Aorta (tissue), 5 donors: Measurements from ENCODE around the gene EMC10. TPM values are rescaled to one million over a fixed set of nuclear protein-coding genes. Genes with fewer than 3 reads are reported as not detected.

Experiments used
- ATAC-seq: fragments of 200-7000 bp; cut with Tn5 transposase; one replicate; pipeline ENCODE4 v1.9.1; 2022; ENCODE audit warnings: moderate library complexity; ENCODE audit not compliant: low FRiP score
- DNase-seq, 2 donors: peaks; one replicate each; pipeline ENCODE4 v3.0.0-alpha.2; 2020
- H3K27ac ChIP-seq, 2 donors: one replicate each; pipeline ENCODE4 v1.5.1; 2013; ENCODE audit warnings: low read length in 2 of 2, mild to moderate bottlenecking in 2 of 2, moderate library complexity in 2 of 2, control low read depth in 1 of 2, inconsistent platforms in 1 of 2, low read depth in 1 of 2
- H3K27me3 ChIP-seq, 2 donors: one replicate each; pipeline ENCODE4 v1.6.1; 2013; ENCODE audit warnings: control low read depth in 1 of 2, low read length in 1 of 2, mild to moderate bottlenecking in 1 of 2, moderate library complexity in 1 of 2; ENCODE audit not compliant: insufficient read depth in 2 of 2, control insufficient read depth in 1 of 2
- H3K36me3 ChIP-seq, 2 donors: one replicate each; pipeline ENCODE4 v1.6.1; 2013; ENCODE audit warnings: control low read depth in 1 of 2, low read length in 1 of 2, mild to moderate bottlenecking in 1 of 2; ENCODE audit not compliant: insufficient read depth in 2 of 2, control insufficient read depth in 1 of 2
- H3K4me1 ChIP-seq, 2 donors: one replicate each; pipeline ENCODE4 v1.6.1; 2013; ENCODE audit warnings: low read length in 2 of 2, control low read depth in 1 of 2, mild to moderate bottlenecking in 1 of 2, moderate library complexity in 1 of 2; ENCODE audit not compliant: insufficient read depth in 2 of 2, control insufficient read depth in 1 of 2
- H3K4me3 ChIP-seq, 2 donors: one replicate each; pipeline ENCODE4 v1.5.1; 2013; ENCODE audit warnings: low read length in 2 of 2, control low read depth in 1 of 2, mild to moderate bottlenecking in 1 of 2
- H3K9me3 ChIP-seq: one replicate; pipeline ENCODE4 v1.6.1; 2013; ENCODE audit warnings: mild to moderate bottlenecking, low read length; ENCODE audit not compliant: control insufficient read depth
- WGBS, 2 donors: extraction: QIAGEN DNeasy Blood & Tissue Kit; methylation state at CpG; one replicate each; pipeline ENCODE4 v1.1.7; 2013; 5-methylcytosine and 5-hydroxymethylcytosine counted together
- intact Hi-C, 2 donors: fragments of 100-400 bp; cut with DNase I; formaldehyde crosslinking; loops; one replicate each; pipeline versions ENCODE4 v1.14.2 to v1.15.0; 2022
- long read RNA-seq, 2 donors: library from polyadenylated mRNA; unstranded; transcript quantifications; one replicate each; pipeline ENCODE4 v2.0.0, GENCODE V29; 2020 to 2021
- polyA plus RNA-seq, 2 donors: library from polyadenylated mRNA; stranded (reverse); fragments of 200-250 nt; gene quantifications; one replicate each; pipeline ENCODE4 v1.2.3, GENCODE V29; 2013
- total RNA-seq, 2 donors: library from RNA; stranded (reverse); fragmentation: NEBNext Ultra II Directional; extraction: Animal tissue kit (Norgen Biotek cat#: 25700); gene quantifications; one replicate each; pipeline ENCODE4 v1.2.1, GENCODE V29; 2021
- donor health status: healthy with polysubstance abuse.
- donor health status: Bipolar disorder and iron deficiency.
- donor health status: DM: no; HTN: no; CAD: no.
- donor health status: DM: no; HTN: no; CAD: no.
- donor health status: DM: yes; HTN: yes; CAD: no.

Gene EMC10
- total RNA-seq: 10 to 100 TPM; 79.6 to 86.5 TPM
- 100 to 1,000 TPM in 1 of 2 donors, 10 to 100 TPM in 1; 65.2 to 111 TPM for polyA plus RNA-seq
- long read RNA-seq, donor 1, full-length matches to known transcripts: 20 of 31 reads
- long read RNA-seq, donor 1, partial matches to known transcripts: 0 of 31 reads
- long read RNA-seq, donor 1, other reads (novel, unspliced or antisense): 11 of 31 reads
- long read RNA-seq, donor 2, full-length matches to known transcripts: 8 of 39 reads
- long read RNA-seq, donor 2, partial matches to known transcripts: 1 of 39 reads
- long read RNA-seq, donor 2, other reads (novel, unspliced or antisense): 30 of 39 reads

DNA sequence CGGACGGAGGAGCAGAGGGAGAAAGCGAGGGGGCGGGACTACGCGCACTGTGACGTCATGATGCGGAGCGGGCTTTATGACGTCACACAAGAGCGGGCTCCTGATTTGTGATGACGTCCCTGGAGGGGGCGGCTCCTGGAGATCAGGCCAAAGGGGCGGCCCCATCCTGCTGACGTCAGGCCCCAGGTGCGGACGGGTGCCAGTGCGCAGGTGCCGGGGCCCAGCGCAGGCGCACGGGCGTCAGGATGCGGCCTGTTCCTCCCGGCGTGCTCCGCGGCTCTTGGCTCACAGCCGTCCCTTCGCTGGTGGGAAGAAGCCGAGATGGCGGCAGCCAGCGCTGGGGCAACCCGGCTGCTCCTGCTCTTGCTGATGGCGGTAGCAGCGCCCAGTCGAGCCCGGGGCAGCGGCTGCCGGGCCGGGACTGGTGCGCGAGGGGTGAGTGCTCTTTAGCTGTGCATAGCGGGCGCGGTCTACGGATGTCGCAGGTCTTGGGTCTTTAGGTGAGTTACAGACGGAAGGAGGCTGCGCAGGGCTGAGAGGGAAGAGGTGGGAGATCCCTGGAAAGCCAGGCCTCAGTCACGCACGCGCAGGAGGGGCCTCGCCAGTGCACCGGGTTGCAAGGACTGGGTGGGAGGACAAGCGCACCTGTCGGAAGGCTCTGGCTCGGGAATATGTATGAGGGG, at the start of gene EMC10, which contains the start of gene GARIN5A:
Gene EMC10 (plus strand): TSS at position 284 of the 683 bp plus-strand sequence. CDS start 38 bp downstream, at position 322.
Gene GARIN5A (minus strand): TSS at position 625 of the 683 bp plus-strand sequence. CDS start 460 bp downstream, at position 165.
- intact Hi-C loops: loop anchor here in 1 of 2 donors (2.0 kb wide), 1 partner anchor 36 kb away; the partner anchor contains the start of gene ASPDH
- Histone ChIP-seq H3K9me3 (no peaks in the 10 kb centered on the region), H3K27ac (no peak within 1 kb of the TSS), H3K27me3 (no peaks in the 10 kb centered on the region), H3K4me1 (no peaks in the 10 kb centered on the region), H3K4me3 (peak within 1 kb of the TSS; percentile 62 to 78), H3K36me3 (peaks cover 0 to 4% of the 10 kb centered on the region in 2 donors)
- DNase-seq: peak; percentile 93 to 96
- WGBS, 2 donors: 1% methylated on average over 46 to 58 of the region's 58 CpGs
- ATAC-seq: peak; percentile 95

DNA sequence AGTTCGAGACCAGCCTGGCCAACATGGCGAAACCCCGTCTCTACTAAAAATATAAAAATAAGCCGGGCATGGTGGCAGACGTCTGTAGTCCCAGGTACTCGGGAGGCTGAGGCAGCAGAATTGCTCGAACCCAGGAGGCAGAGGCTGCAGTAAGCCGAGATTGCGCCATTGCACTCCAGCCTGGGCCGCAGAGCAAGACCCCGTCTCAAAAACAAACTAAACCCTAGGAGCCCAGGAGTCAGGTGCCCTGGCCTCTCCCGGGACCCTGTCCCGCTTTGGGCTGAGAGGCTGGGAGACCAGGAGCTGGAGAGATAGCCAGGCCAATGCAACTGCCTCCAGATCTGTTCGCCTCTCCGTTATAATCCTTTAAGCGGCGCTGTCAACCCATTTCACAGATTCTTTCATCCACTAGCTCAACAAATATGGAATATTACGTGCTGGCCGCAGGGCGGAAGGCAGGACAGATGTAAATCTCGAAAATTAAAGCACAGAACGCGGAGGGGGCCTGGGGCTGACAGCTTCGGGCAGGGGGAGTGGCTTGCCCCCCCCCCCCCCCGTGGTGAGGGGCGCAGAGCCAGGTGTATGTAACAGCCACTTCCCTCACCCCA, 48.9 kb upstream of the EMC10 start:
- ATAC-seq: no peak
- Histone ChIP-seq H3K27me3 (no peaks in the 10 kb centered on the region), H3K9me3 (no peaks in the 10 kb centered on the region), H3K4me1 (no peaks in the 10 kb centered on the region), H3K27ac (no peak overlapping the region), H3K36me3 (no peaks in the 10 kb centered on the region), H3K4me3 (no peak overlapping the region)
- no peak for DNase-seq
- intact Hi-C loops: no loop called here
- WGBS, 2 donors: 82 to 83% methylated on average over 26 of the region's 26 CpGs

DNA sequence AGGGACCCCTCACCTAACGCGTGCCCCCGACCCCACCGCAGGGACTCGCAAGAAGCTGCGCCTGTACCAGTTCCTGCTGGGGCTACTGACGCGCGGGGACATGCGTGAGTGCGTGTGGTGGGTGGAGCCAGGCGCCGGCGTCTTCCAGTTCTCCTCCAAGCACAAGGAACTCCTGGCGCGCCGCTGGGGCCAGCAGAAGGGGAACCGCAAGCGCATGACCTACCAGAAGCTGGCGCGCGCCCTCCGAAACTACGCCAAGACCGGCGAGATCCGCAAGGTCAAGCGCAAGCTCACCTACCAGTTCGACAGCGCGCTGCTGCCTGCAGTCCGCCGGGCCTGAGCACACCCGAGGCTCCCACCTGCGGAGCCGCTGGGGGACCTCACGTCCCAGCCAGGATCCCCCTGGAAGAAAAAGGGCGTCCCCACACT, 48.3 kb upstream of the EMC10 start:
- H3K27me3 ChIP-seq: no peaks in the 10 kb centered on the region
- intact Hi-C loops: no loop called here
- H3K9me3 ChIP-seq: no peaks in the 10 kb centered on the region
- H3K27ac ChIP-seq: no peak overlapping the region
- 10 to 13% methylated on average over 36 to 38 of the region's 38 CpGs for WGBS, 2 donors
- H3K4me1 ChIP-seq: no peaks in the 10 kb centered on the region
- no peak overlapping the region for H3K4me3 ChIP-seq
- peak; percentile 90 to 97 for DNase-seq
- ATAC-seq: peak; percentile 66
- no peaks in the 10 kb centered on the region for H3K36me3 ChIP-seq

DNA sequence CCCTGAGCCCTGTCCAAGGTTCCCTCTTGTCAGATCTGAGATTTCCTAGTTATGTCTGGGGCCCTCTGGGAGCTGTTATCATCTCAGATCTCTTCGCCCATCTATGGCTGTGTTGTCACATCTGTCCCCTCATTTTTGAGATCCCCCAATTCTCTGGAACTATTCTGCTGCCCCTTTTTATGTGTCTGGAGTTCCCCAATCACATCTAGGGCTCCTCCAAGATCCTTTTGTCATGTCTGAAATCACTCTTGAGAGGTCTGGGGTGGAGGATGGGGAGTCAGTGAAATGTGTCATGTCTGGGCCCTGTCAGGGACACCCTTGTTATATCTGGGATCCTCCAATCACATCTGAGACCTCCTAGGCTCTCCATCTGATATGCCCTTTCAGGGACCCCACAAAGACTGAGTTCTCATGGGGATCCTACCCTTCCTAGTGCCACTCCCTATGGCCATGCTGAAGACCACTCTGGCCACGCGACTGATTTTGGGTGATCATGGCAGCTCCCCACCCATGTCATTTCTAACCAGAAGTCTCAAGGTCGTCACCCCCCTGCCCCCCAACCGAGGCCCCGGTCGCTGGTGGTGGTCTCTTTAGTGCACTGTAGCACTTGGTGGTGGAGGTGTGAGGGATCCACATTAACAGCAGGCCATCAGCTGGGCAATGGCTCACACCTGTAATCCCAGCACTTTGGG, 47.4 kb upstream of the EMC10 start:
- Histone ChIP-seq H3K4me3 (no peak overlapping the region), H3K36me3 (no peaks in the 10 kb centered on the region), H3K27me3 (no peaks in the 10 kb centered on the region), H3K4me1 (no peaks in the 10 kb centered on the region), H3K27ac (no peak overlapping the region), H3K9me3 (no peaks in the 10 kb centered on the region)
- DNase-seq (no peak), ATAC-seq (no peak)
- WGBS, 2 donors: 84 to 87% methylated on average over 7 of the region's 7 CpGs
- intact Hi-C loops: no loop called here

DNA sequence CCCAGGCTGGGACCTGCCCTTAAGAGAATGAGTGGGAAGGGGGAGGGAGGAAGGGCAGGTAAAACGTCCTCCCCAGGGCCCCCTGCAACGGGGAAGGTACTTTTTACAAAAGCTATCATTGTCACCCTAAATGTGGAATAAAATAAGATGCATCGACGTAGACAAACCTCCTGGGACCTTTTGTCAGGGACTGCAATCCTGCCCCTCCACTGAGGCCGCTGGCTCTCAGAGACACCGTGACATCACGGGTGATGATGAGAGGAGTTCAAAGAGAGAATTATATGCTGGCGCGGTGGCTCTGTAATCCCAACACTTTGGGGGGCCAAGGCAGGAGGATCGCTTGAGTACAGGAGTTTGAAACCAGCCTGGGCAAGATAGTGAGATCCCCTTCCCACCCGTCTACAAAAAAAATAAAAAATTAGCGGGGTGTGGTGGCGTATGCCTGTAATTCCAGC, 45.4 kb upstream of the EMC10 start:
- ATAC-seq: no peak
- H3K27me3 ChIP-seq: no peaks in the 10 kb centered on the region

DNA sequence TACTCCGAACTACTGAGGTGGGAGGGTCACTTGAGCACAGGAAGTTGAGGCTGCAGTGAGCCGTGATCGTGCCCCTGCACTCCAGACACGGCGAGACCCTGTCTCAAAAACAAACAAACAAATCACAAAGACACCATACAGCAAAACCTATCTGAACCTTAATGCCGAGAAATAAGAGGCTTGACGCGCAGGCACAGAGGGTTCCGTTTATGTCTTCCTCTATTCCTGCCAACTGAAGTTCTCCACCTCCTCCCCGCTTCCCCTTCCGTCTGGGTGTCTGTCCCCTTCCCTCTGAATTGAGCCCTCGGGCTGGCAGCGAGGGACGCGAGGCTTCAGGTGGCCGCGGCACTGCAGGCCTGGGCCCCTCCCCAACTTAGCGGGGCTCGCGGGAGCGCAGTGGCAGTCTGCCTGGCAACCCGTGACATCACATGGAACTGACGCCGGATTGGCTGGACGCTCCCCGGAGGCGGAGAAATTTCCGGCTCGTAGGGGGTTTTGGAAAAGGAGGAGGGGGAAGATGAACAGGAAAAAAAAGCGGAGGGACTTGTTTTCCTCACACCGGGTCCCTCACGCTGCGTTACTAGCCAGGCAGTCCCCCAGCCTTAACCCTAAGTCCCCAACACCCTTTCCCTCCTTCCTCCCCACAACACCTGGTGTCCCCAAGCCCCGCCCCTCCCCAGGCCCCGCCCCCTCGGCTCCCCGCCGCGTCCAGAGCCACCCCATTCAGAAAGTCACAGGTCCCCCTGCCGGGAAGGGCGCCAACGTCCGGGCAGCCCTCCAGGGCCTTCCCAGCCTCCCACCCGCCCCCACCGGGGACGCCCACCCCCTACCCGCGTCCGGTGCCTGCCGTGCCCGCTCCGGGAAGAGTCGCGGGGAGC, 44.7 kb upstream of the EMC10 start:
- Histone ChIP-seq H3K27me3 (no peaks in the 10 kb centered on the region), H3K36me3 (no peaks in the 10 kb centered on the region), H3K9me3 (no peaks in the 10 kb centered on the region), H3K4me1 (no peaks in the 10 kb centered on the region), H3K4me3 (peak overlapping the region; percentile 23 to 42), H3K27ac (no peak overlapping the region)
- ATAC-seq (peak; percentile 91), DNase-seq (peak; percentile 91 to 95)
- intact Hi-C loops: no loop called here
- 1% methylated on average over 53 to 54 of the region's 54 CpGs for WGBS, 2 donors

More for the DNA sequence above, 45.4 kb upstream of the EMC10 start:
- no peak overlapping the region for H3K27ac ChIP-seq
- H3K4me1 ChIP-seq: no peaks in the 10 kb centered on the region
- H3K9me3 ChIP-seq: no peaks in the 10 kb centered on the region
- no peak for DNase-seq
- intact Hi-C loops: no loop called here
- no peaks in the 10 kb centered on the region for H3K36me3 ChIP-seq
- H3K4me3 ChIP-seq: no peak overlapping the region
- 21 to 25% methylated on average over 13 of the region's 13 CpGs for WGBS, 2 donors

DNA sequence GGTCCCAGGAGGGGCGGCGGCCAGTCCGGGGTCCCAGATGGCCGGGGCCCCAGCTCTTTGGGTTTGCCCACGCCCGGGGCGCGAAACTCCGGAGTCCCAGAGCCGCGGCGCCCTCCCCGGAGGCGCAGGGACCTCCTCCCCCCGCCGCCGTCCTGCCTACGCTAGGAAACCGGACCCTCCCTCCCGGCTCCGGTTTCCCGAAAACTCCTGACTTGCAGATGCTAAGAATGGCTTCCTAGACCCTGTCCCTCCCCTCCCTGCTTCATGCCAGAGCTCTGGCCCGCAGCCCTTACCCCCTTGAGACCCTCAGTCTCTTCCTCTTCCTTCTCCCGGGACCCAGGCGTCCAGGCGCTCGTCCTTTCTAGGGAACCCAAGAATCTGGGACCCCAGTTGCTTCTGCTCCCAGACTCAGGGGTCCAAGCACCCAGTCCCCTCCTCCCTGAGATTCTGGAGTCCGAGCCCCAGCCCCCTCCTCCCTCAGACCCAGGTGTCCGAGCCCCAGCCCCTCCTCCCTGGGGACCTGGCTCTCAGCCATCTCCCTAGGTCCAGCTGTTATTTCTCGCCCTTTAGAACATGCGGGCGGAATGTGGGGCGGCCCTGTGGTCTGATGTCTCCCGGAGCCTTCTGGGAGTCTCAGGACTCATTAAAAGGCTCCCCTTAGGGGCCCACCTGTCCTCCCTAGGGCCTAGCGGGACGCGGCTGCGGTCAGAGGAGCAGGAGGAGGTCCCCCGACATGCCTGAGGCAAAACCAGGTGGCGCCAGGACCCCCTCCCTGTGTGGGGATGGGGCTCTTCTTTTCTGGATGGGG, 43.9 kb upstream of the EMC10 start, which contains the start of gene MYBPC2:
Gene MYBPC2 (plus strand): TSS at position 672 of the 808 bp plus-strand sequence. CDS start 62 bp downstream, at position 734.
- ATAC-seq: no peak
- 3 to 5% methylated on average over 30 to 40 of the region's 40 CpGs for WGBS, 2 donors
- H3K27ac ChIP-seq: no peak within 1 kb of the TSS
- peak within 1 kb of the TSS; percentile 23 to 42 for H3K4me3 ChIP-seq
- no peaks in the 10 kb centered on the region for H3K27me3 ChIP-seq
- DNase-seq: no peak
- intact Hi-C loops: no loop called here
- no peaks in the 10 kb centered on the region for H3K4me1 ChIP-seq
- no peaks in the 10 kb centered on the region for H3K36me3 ChIP-seq
- H3K9me3 ChIP-seq: no peaks in the 10 kb centered on the region
